HL-60 (cell line): ENCODE measurements around the gene UBE2E1.

ENCODE experiments used
- DNase-seq, 2 experiments: peaks; one replicate each; pipeline ENCODE4 v3.0.0-alpha.2; 2010 to 2020; ENCODE audit warnings: low read depth in 1 of 2, low spot score in 1 of 2
- H3K27ac ChIP-seq: fragments of 250-450 bp; sonication (Bioruptor Pico); replicated peaks from 2 replicates; pipeline ENCODE4 v1.5.1; 2020; ENCODE audit warnings: mild to moderate bottlenecking, moderate library complexity
- H3K27me3 ChIP-seq: fragments of 250-450 bp; sonication (Bioruptor Pico); 2 replicates; pipeline ENCODE4 v1.5.1; 2021; ENCODE audit warnings: mild to moderate bottlenecking, moderate library complexity; ENCODE audit not compliant: insufficient read depth, poor library complexity, severe bottlenecking
- H3K4me3 ChIP-seq: replicated peaks from 2 replicates; pipeline ENCODE4 v1.5.1; 2011; ENCODE audit warnings: mild to moderate bottlenecking, control low read depth, low read length; ENCODE audit not compliant: insufficient read depth
- GABPA ChIP-seq: IDR thresholded peaks from 2 replicates; pipeline ENCODE4 v1.6.1; 2012; ENCODE audit warnings: low read depth
- POLR2AphosphoS5 ChIP-seq: IDR thresholded peaks from 2 replicates; pipeline ENCODE4 v1.6.1; 2012; ENCODE audit warnings: low read depth
- SPI1 ChIP-seq: IDR thresholded peaks from 2 replicates; pipeline ENCODE4 v1.6.1; 2012; ENCODE audit warnings: low read depth, mild to moderate bottlenecking, borderline replicate concordance
- TF ChIP-seq, protein P1 (sequence below): IDR thresholded peaks from one replicate; pipeline ENCODE4 v1.5.1; 2011; ENCODE audit warnings: low read length, control low read depth, inconsistent platforms; ENCODE audit not compliant: insufficient read depth
- TF ChIP-seq, protein P2 (sequence below): IDR thresholded peaks from 2 replicates; pipeline ENCODE4 v1.6.1; 2012; ENCODE audit warnings: low read depth; ENCODE audit not compliant: insufficient replicate concordance

The UBE2E1 gene

DNA sequence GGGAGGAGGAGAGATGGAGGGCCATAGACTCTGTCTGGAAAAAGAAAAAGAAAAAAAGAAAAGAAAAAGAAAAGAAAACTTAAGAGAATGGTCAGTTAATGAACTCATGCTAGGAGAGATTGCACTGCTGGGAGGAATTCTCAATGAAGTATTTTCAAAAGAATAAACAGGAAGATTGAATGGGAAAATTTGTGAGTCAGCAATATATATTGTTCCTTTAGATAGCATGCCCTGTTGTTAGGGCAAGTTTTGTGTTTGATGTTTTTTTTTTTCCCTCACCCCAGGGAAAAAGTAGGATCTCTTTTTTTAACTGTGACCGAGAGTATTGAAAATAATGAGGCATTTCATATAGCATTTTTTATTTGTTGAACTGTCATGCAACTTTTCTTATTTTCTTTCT, 131.5 kb downstream of the UBE2E1 start:
- H3K4me3 ChIP-seq, result no peak overlapping the region

DNA sequence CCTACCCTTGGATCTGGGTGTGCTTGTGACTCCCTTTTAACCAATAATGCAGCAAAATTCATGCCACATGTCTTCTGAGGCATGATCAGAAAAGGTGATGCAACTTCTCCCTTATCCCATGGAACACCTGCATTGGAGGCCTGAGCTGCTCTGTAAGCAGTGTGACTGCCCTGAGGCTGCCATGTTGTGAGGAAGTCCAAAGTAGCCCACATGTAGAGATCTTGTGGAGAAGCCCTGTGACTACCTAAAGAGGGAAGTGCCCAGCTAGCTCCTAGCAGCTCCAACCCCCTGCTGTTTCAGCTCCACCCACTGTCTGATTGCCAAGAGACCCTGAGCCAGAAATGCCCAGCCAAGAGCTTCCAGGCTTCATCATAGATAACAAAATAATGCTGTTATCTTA, 132.9 kb downstream of the UBE2E1 start:
- Histone ChIP-seq H3K4me3 (no peak overlapping the region), H3K27me3 (no peaks in the 10 kb centered on the region), H3K27ac (no peak overlapping the region)
- no peak for TF ChIP-seq GABPA
- peak; percentile 70; the same call in 1 of the 2 replicates for TF ChIP-seq SPI1
- peak in 1 of 2 experiments; percentile 36 for DNase-seq

More for the DNA sequence above, 131.5 kb downstream of the UBE2E1 start:
- no peak overlapping the region for H3K27ac ChIP-seq
- TF ChIP-seq, protein P1, sequence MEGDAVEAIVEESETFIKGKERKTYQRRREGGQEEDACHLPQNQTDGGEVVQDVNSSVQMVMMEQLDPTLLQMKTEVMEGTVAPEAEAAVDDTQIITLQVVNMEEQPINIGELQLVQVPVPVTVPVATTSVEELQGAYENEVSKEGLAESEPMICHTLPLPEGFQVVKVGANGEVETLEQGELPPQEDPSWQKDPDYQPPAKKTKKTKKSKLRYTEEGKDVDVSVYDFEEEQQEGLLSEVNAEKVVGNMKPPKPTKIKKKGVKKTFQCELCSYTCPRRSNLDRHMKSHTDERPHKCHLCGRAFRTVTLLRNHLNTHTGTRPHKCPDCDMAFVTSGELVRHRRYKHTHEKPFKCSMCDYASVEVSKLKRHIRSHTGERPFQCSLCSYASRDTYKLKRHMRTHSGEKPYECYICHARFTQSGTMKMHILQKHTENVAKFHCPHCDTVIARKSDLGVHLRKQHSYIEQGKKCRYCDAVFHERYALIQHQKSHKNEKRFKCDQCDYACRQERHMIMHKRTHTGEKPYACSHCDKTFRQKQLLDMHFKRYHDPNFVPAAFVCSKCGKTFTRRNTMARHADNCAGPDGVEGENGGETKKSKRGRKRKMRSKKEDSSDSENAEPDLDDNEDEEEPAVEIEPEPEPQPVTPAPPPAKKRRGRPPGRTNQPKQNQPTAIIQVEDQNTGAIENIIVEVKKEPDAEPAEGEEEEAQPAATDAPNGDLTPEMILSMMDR, result no peak
- TF ChIP-seq POLR2AphosphoS5 (no peak), SPI1 (no peak), GABPA (no peak)
- TF ChIP-seq, protein P2, sequence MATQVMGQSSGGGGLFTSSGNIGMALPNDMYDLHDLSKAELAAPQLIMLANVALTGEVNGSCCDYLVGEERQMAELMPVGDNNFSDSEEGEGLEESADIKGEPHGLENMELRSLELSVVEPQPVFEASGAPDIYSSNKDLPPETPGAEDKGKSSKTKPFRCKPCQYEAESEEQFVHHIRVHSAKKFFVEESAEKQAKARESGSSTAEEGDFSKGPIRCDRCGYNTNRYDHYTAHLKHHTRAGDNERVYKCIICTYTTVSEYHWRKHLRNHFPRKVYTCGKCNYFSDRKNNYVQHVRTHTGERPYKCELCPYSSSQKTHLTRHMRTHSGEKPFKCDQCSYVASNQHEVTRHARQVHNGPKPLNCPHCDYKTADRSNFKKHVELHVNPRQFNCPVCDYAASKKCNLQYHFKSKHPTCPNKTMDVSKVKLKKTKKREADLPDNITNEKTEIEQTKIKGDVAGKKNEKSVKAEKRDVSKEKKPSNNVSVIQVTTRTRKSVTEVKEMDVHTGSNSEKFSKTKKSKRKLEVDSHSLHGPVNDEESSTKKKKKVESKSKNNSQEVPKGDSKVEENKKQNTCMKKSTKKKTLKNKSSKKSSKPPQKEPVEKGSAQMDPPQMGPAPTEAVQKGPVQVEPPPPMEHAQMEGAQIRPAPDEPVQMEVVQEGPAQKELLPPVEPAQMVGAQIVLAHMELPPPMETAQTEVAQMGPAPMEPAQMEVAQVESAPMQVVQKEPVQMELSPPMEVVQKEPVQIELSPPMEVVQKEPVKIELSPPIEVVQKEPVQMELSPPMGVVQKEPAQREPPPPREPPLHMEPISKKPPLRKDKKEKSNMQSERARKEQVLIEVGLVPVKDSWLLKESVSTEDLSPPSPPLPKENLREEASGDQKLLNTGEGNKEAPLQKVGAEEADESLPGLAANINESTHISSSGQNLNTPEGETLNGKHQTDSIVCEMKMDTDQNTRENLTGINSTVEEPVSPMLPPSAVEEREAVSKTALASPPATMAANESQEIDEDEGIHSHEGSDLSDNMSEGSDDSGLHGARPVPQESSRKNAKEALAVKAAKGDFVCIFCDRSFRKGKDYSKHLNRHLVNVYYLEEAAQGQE, result no peak
- no peaks in the 10 kb centered on the region for H3K27me3 ChIP-seq
- DNase-seq, result no peak

DNA sequence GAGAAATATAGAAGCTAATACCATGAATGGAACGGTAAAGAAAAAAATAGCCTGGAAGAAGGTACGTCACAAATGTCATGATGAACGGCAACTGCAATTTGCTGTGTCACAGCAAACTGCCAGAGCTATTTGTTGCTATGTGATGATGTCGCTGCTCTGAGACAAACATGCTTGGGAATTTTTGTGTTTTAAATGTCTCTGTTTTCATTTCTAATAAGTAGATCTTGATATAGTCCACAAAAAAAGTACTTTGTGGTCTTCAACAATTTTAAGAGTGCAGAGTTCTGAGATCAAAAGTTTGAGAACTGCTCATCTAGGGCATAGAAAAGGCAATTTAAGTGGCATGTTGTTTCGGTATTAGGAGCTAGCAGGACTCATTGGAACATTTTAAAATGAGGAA, 135.0 kb downstream of the UBE2E1 start:
- TF ChIP-seq, protein P2, result no peak
- TF ChIP-seq SPI1, result no peak
- no peak for TF ChIP-seq GABPA
- no peak for TF ChIP-seq POLR2AphosphoS5
- TF ChIP-seq, protein P1, result no peak
- no peak overlapping the region for H3K4me3 ChIP-seq
- DNase-seq, result no peak
- H3K27me3 ChIP-seq, result peaks cover 5% of the 10 kb centered on the region
- no peak overlapping the region for H3K27ac ChIP-seq
